PC-9 (cell line): ENCODE data around the gene PTPRF. TPM values are rescaled to one million over a fixed set of nuclear protein-coding genes. Genes with fewer than 3 reads are reported as not detected.

ENCODE experiments used
- BruUV-seq: library from RNA; stranded (reverse); fragments of 400-500 nt; replicated peaks from 2 replicates; lab custom pipeline; 2021; lab: Mats Ljungman, UMichigan
- CTCF ChIA-PET: fragments of 300-600 bp; sonication (Branson Sonifier 250); formaldehyde crosslinking; loops from one replicate; lab custom pipeline; 2022; ENCODE audit warnings: antibody characterized with exemption; lab: Charles Lee
- POLR2A ChIA-PET: fragments of 300-600 bp; sonication (Branson Sonifier 250); formaldehyde crosslinking; loops from one replicate; lab custom pipeline; 2022; ENCODE audit warnings: antibody characterized with exemption; ENCODE audit not compliant: unreplicated experiment; lab: Charles Lee
- DNase-seq, 2 experiments: peaks; one replicate each; pipeline versions ENCODE4 v3.0.0 to v3.0.0-alpha.2; 2015 to 2022; ENCODE audit warnings: mixed read lengths in 1 of 2
- H2AFZ ChIP-seq: fragments of 200-600 bp; sonication (generic); 2 replicates; pipeline ENCODE4 v1.8.1; 2017; ENCODE audit warnings: antibody characterized with exemption
- H3F3A ChIP-seq: fragments of 200-600 bp; sonication (generic); 2 replicates; pipeline ENCODE4 v1.8.1; 2017; ENCODE audit warnings: antibody characterized with exemption, mild to moderate bottlenecking, low read depth; ENCODE audit not compliant: insufficient read depth
- H3K27ac ChIP-seq: fragments of 200-600 bp; sonication (generic); 2 replicates; pipeline ENCODE4 v1.6.1; 2016; ENCODE audit warnings: mixed run types
- H3K27me3 ChIP-seq: fragments of 200-600 bp; sonication (generic); 2 replicates; pipeline ENCODE4 v1.6.1; 2016; ENCODE audit warnings: low read depth, mixed run types; ENCODE audit not compliant: insufficient read depth
- H3K36me3 ChIP-seq: fragments of 200-600 bp; sonication (generic); 2 replicates; pipeline ENCODE4 v1.6.1; 2016; ENCODE audit warnings: low read depth, mixed run types
- H3K4me1 ChIP-seq: fragments of 200-600 bp; sonication (generic); replicated peaks from 2 replicates; pipeline ENCODE4 v1.6.1; 2016; ENCODE audit warnings: mixed run types; ENCODE audit not compliant: insufficient read depth
- H3K4me2 ChIP-seq: fragments of 200-600 bp; sonication (generic); 2 replicates; pipeline ENCODE4 v1.6.1; 2017; ENCODE audit warnings: mixed run types
- H3K4me3 ChIP-seq: fragments of 200-600 bp; sonication (generic); 2 replicates; pipeline ENCODE4 v1.6.1; 2016; ENCODE audit warnings: mixed run types
- H3K79me2 ChIP-seq: fragments of 200-600 bp; sonication (generic); 2 replicates; pipeline ENCODE4 v1.6.1; 2017; ENCODE audit warnings: low read depth, mixed run types
- H3K9me2 ChIP-seq: fragments of 200-600 bp; sonication (generic); 2 replicates; pipeline ENCODE4 v1.8.1; 2017; ENCODE audit warnings: mild to moderate bottlenecking; ENCODE audit not compliant: insufficient read depth
- H3K9me3 ChIP-seq: fragments of 200-600 bp; sonication (generic); 2 replicates; pipeline ENCODE4 v1.8.1; 2016; ENCODE audit warnings: low read depth; ENCODE audit not compliant: insufficient read depth
- H4K20me1 ChIP-seq: fragments of 200-600 bp; sonication (generic); 2 replicates; pipeline ENCODE4 v1.8.1; 2017; ENCODE audit not compliant: insufficient read depth
- CTCF ChIP-seq: fragments of 200-600 bp; sonication (generic); conservative IDR thresholded peaks from 2 replicates; pipeline ENCODE4 v1.6.1; 2017; ENCODE audit warnings: mixed run types, antibody characterized with exemption, mild to moderate bottlenecking, moderate library complexity
- EZH2 ChIP-seq: fragments of 200-600 bp; sonication (generic); IDR thresholded peaks from 2 replicates; pipeline ENCODE4 v1.8.0; 2017; ENCODE audit warnings: antibody characterized with exemption, low read depth
- intact Hi-C: fragments of 100-400 bp; cut with micrococcal nuclease; formaldehyde crosslinking; loops from one replicate; pipeline ENCODE4 v1.10.0; 2022; ENCODE audit not compliant: unreplicated experiment
- total RNA-seq: library from RNA; stranded (reverse); gene quantifications from 2 replicates; pipeline ENCODE4 v1.2.3, GENCODE V29; 2021

PTPRF gene
- total RNA-seq, 1 experiment from 2014 or later = 359 TPM

DNA sequence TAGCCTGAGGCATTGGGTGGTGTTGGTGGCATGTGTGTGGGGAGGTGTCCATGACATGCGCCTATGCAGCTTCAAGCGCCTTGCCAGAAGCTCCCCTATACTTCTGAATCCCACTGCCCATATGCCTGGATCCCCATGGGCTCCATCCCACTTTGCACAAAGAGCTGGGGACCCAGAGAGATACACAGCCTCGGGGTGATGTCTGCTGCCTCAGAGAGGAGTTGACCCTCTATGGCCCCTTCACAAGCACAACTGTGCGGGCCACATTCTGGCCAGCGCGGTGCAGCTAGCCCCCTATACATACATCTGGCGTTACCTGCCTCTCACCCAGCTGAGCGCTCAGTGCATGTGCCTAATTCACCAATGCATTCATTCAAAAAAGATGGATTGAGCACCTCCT lies 9.6 kb upstream of the PTPRF start:
- no peaks in the 10 kb centered on the region for H3K9me2 ChIP-seq
- H3K4me3 ChIP-seq = no peak overlapping the region
- peaks cover 30% of the 10 kb centered on the region for H3F3A ChIP-seq
- no peaks in the 10 kb centered on the region for H3K9me3 ChIP-seq
- H3K36me3 ChIP-seq = no peaks in the 10 kb centered on the region
- H3K4me1 ChIP-seq = peaks cover 19% of the 10 kb centered on the region
- H3K27me3 ChIP-seq = no peaks in the 10 kb centered on the region
- ChIA-PET CTCF (interaction anchor here (0.6 kb wide), 1 partner anchor 151 kb away, joined by 11 read pairs; no protein-coding TSS in a partner anchor), POLR2A (no interaction called here)
- no peak overlapping the region for H3K27ac ChIP-seq
- no peak for TF ChIP-seq EZH2
- BruUV-seq = no TSS peak
- no peak for DNase-seq
- no peak overlapping the region for H2AFZ ChIP-seq
- H3K79me2 ChIP-seq = no peaks in the 10 kb centered on the region
- intact Hi-C loops = loop anchor here (10.0 kb wide), 1 partner anchor 314 kb away; no protein-coding TSS in a partner anchor
- H4K20me1 ChIP-seq = no peaks in the 10 kb centered on the region
- H3K4me2 ChIP-seq = no peak overlapping the region

- Histone ChIP-seq H3K9me3 (no peaks in the 10 kb centered on the region), H3K79me2 (no peaks in the 10 kb centered on the region), H2AFZ (no peak overlapping the region), H3K27me3 (no peaks in the 10 kb centered on the region), H3K4me3 (no peak overlapping the region), H3K36me3 (no peaks in the 10 kb centered on the region), H3F3A (peaks cover 37% of the 10 kb centered on the region), H4K20me1 (no peaks in the 10 kb centered on the region), H3K4me2 (no peak overlapping the region), H3K27ac (no peak overlapping the region), H3K4me1 (peaks cover 24% of the 10 kb centered on the region), H3K9me2 (no peaks in the 10 kb centered on the region)
- intact Hi-C loops = loop anchor here (2.0 to 10.0 kb wide), 2 partner anchors 49 to 313 kb away; no protein-coding TSS in a partner anchor
- ChIA-PET CTCF (interaction anchor here (0.6 kb wide), 2 partner anchors 138 to 153 kb away, joined by 4 to 11 read pairs; no protein-coding TSS in a partner anchor), POLR2A (interaction anchor here (0.6 kb wide), 1 partner anchor 22 kb away, joined by 3 read pairs; no protein-coding TSS in a partner anchor)
- BruUV-seq = no TSS peak
- TF ChIP-seq EZH2 = no peak
- TF ChIP-seq CTCF = no peak
- no peak for DNase-seq
Measured at GRCh38 chr1:43521756-43522155, 8.9 kb upstream of the PTPRF start.

DNA sequence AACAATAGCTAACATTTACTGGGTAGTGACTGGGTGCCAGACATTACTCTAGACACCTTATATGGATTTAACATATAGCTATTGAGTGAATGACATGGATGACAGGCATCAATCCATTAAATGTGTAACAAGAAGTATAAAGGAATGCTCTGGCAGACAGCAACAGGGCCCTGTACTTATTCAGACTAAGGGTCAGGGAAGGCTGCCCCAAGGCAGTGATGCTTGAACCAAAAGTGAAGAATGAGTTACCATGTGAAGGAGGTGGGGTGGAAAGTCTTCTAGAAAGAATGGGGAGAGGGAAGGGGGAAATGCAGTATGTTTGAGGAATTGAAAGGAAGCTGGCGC lies 8.3 kb upstream of the PTPRF start:
- no peaks in the 10 kb centered on the region for H4K20me1 ChIP-seq
- no peaks in the 10 kb centered on the region for H3K9me3 ChIP-seq
- no peaks in the 10 kb centered on the region for H3K36me3 ChIP-seq
- peak overlapping the region; percentile 39; the same call in 1 of the 2 replicates for H3K27ac ChIP-seq
- H3K79me2 ChIP-seq = no peaks in the 10 kb centered on the region
- no peaks in the 10 kb centered on the region for H3K9me2 ChIP-seq
- intact Hi-C loops = loop anchor here (2.0 to 10.0 kb wide), 2 partner anchors 50 to 312 kb away; no protein-coding TSS in a partner anchor
- H3K4me1 ChIP-seq = peaks cover 25% of the 10 kb centered on the region
- TF ChIP-seq EZH2 (no peak), CTCF (no peak)
- no TSS peak for BruUV-seq
- H3K4me2 ChIP-seq = peak overlapping the region; percentile 31; the same call in 1 of the 2 replicates
- no peaks in the 10 kb centered on the region for H3K27me3 ChIP-seq
- H3K4me3 ChIP-seq = no peak overlapping the region
- H2AFZ ChIP-seq = no peak overlapping the region
- H3F3A ChIP-seq = peaks cover 37% of the 10 kb centered on the region
- ChIA-PET CTCF (interaction anchor here (0.6 kb wide), 1 partner anchor 153 kb away, joined by 11 read pairs; no protein-coding TSS in a partner anchor), POLR2A (no interaction called here)
- no peak for DNase-seq
